GM19193 (cell line): ENCODE results near the gene RFPL3.

Source experiments
- POLR2A ChIP-seq: IDR thresholded peaks from 4 replicates; pipeline ENCODE4 v1.6.1; 2011; ENCODE audit not compliant: insufficient read depth, insufficient read length; ENCODE audit errors: extremely low read depth

The RFPL3 gene

DNA sequence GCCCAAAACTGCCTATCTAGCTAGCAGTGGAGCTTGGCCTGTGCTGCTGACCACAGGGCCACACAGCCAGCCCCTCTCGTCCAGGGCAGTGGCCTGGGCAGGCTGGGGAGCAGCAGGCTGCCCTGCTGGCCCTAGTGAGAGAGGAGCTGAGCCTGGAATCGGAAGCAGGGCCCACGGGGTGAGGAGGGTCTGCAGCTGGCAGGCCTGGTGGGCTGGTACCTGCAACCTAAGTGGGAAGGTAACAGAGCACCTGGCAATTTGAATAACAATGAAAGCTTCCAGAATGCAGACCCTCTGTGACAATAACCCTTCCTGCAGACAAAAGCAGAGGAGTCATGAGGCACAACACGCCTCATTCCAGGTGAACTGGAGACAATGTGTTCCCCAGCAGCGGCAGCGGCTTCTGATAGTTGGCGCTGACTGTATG is 31.8 kb upstream of the RFPL3 start:
- no peak for TF ChIP-seq POLR2A

DNA sequence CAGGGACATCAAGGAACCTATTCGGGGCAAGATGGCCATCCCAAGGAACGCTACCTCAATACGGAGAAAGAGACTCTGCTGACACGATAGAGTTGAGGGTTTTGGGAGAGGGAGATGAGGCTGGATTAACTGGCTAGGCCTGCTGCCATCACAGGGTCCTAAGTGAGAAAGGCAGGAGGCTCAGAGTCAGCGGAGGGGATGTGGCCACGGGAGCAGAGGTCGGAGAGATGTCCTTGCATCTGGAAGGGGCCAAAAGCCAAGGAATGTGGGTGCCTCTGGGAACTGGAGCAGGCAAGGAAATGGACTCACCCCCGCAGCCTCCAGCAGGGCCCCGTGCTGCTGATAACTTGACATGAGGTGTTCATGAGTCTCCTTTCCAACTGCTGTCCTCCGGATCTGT is 31.0 kb upstream of the RFPL3 start:
- no peak for TF ChIP-seq POLR2A

DNA sequence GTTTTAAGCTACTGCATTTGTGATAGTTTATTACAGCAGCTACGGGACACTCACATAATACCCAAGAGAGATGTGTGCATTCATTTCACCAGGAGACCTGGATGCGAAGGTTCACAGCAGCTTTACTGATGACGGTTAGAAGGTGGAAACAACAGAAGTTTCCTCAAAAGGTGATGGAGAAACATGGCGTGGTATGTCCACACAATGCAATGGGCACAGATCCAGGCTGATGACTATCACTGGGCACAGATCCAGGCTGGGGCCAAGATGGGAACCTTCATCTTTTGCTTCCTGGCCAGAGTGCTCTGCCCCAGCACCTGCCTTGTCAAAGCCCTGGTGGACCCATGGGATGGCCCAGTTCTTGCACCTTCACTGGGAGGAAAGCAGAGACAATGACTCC is 30.6 kb upstream of the RFPL3 start:
- no peak for TF ChIP-seq POLR2A

DNA sequence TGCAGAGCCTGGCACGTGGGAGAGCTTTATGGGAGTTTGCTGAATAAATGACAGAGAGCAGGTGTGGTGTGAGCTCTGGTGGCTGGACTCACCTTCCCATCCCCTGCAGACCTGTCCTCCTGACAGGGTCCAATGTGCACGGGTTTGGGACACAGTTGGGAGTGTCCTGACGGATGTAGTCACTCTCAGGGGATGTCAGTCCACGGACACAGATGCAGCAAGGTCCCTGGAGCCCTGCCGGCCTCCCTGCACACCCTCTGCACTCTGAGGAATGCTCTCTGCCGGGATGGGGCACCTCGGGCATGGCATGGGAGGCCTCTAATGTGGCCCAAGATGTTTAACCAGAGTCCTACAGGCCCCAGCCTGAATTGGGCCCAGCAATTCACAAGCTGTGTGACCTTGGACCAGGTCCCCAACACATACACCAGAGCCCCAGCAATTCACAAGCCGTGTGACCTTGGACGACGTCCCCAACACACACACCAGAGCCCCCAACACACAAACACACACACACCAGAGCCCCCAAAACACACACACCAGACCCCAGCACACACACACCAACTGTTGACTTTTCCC is 30.0 kb upstream of the RFPL3 start:
- TF ChIP-seq POLR2A, result no peak

DNA sequence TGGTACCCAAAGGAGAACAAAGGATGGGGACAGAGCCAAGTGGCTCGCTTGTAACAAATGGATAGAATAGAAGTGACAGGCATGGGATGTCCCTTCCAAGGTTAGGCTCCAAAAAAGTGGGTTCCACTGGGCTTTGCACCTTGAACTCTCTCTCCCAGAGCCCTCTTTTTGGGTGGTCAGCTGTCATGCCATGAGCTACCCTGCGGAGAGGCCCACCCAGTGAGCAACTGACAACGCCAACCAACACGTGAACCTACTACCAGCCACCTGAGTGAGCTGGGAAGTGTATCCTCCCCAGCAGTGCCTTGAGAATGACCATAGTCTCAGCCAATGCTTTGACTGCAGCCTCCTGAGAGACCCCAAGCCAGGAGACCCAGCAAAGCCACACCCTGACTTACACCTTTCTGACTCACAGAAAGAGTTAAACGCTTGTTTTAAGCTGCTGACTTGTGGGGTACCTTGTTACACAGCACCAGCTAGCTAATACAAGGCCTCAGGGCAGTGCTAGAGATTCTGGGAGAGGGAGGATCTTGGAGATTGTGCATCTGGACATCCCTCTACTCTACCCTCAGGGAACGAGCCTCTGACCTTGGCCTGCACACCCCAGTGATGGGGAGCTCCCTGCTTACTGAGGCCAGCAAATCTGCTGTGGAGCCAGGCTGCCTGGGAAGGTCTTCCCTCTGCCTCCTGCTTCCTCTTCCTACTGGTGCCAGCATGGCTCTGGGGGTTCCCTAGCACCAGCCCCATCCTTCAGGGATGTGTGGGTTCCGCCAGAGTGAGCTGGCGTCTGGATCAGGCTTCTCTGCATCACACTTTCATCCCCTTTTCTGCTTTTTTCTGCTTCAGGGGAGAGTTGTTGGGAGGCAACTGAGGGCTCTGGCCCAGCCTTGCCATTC is 29.1 kb upstream of the RFPL3 start:
- no peak for TF ChIP-seq POLR2A

DNA sequence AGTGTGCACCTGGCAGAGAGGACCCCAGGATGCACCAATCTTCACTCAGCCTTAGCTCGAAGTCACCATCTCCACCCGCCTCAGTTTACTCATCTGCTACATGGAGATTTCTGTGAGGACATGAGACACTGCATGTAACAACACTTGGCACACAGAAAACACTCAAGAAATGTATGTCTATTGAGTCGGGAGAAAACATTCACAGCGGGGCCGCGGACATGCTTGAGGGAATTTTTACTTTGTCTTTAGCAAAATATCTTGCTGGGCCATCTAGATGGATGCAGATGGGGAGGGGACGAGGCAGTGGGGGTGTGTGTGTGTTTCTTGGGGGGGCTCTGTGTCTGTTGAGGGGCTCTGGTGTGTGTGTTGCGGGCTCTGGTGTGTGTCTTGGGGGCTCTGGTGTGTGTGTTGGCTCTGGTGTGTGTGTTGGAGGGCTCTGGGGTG is 28.4 kb upstream of the RFPL3 start:
- no peak for TF ChIP-seq POLR2A

DNA sequence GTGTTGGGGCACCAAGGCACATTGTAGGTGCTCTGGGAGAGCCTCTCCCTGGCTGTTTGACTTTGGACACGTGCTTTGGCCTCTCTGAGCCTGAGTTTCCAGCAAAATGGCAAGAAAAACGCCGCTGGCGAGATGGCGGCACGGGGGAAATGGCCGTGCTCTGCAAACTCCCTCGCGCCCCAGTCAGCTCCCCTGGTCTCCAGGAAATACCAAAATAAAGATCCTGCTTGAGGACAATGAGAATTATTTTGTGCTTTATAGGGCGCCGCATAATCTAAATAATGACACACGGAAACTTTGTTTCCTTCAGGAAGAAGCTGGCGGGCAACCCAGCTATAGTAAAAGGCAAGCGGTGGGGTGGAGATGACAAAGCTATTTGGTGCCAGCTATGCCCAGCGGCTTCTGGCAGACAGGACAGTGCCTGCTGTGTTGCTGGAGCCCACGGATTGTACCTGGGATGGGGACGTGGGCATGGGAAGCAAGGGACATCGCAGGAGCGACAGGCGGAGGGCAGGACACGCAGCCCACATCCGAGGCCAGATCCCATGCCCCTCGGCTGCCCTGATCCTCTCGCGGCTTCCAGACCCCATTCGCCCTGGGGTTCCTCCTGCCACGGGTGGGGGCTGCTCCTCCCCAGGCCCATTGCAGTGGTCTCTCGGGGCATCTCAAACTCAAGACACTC is 26.3 kb upstream of the RFPL3 start:
- no peak for TF ChIP-seq POLR2A

DNA sequence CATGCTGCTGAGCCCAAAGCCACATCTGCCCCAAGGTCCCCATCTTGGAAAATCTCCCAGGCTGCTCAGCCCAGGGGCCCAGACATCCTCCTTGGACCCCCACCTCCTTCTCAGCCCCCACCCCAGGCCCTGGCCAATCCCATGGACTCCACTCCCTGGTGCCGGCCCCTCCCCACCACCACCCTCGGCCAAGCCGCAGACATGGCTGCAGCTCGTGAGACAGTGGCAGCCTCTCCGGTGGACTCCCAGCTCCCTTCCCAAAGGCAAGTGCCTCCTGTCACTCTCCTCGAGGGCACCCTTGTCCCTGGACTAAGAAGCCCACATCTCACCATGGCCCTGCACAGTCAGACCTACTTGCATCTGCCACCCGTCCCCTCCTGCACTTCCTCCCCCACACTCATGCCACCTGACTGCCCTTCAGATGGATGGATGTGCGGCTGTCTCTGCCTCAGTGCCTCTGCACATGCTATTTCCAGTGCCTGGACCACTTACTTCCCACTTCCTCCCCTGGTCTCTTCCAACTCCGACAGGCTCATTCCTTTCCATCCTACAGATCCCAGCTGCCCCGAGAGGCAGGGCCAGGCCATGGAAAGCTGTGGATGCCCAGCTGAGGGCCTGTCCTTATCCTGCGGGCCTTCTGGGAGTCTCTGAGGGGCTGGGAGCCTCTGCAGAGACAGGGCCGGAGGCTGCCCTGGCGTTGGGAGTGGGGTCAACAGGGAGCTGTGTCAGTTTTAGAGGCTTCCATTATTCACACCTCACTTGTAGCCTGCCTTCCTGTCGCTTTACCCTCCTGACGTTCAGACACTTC is 25.5 kb upstream of the RFPL3 start:
- TF ChIP-seq POLR2A, result no peak

DNA sequence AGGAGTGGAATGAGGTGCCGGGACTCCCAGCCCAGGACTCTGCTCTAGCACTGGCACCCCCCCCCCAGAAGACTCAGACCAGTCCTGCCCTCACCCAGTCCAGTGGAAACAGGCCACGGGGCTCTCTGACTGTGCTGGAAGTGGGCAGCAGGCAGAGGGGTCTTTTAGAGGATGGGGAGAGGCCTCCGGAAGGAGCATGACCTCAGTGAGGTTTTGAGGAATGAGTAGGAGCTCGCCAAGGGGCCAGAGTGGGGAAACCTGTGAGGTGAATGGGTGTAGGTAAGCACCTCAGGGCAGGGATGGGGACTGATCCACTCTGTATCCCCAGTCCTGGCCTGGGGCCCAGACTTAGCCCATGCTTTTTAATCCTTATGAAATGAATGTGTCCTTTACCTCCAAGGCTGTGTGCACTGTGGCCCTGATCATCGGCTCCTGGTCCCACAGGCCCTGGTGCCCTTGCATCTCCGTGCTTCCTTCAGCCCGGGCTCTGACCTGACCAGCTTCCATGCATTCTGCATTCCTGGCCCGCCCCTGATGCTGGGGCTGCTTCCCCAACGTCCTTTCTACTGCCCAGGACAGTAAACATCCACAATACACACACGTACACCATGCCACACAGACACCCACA is 24.4 kb upstream of the RFPL3 start:
- TF ChIP-seq POLR2A, result no peak

DNA sequence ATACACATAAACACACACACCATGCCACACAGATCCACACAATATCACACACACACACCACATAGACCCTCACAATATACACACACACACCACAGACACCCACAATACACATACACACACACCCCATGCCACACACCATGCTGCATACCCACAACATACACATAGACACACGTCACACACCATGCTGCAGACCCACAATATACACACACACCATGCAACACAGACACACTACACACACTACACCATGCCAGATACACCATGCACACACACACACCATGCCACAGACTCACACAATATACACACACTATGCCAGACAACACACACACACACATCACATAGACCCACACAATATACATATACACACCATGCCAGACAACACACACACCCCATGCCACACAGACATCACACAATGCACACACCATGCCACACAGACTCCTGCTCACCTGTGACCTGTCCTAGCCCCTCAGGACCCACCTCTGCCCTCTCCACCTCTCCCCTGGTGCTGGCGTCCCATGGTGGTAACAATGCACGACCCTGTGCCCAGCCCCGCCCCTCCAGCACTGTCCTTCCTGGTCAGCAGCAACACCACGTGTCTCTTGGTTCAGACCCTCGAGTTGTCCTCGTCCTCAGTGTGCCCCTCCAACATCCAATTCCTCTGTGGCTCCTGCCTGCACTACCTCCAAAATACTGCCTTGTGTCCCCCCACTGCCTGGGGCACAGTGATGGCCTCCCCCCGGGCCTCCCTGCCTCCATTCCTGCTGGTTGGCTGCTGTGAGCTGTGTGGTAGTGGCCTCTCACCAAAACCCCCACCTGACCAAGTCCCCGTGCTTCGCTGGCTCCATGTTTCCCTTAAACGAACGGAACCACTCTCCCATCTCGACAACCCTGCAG is 23.7 kb upstream of the RFPL3 start:
- no peak for TF ChIP-seq POLR2A

DNA sequence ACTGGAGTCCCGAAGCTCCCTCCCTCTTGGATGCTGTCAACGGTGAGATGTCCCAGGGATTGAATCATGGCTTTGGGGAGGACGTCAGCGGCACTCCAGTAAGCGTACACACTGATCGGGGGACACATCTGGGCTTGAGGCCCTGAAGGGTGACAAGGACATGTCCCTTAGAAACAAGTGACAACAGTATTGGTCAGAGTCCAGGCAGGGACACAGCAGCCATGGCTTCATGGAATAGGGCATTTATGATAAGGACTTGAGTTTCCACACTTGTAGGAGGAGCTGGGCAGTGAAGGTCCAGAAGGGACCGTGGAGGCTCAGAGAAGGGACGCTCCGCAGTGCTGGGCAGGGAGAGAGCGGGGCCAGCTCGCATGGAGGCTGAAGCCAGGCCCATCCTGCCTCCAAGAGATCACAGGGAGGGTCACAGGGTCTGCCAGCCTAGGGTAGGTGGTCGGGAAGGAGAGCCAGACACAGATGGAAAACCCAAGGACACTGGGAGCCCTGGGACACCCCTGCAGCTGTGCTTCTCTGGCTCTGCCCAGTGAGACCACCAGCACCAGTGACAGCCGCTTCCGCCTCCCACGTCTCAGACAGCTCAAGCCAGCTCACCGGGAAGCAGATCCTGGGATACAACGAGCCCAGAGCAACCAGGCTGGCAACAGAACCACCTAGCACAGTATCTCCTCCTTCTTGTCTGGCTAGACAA is 22.9 kb upstream of the RFPL3 start:
- TF ChIP-seq POLR2A, result no peak

DNA sequence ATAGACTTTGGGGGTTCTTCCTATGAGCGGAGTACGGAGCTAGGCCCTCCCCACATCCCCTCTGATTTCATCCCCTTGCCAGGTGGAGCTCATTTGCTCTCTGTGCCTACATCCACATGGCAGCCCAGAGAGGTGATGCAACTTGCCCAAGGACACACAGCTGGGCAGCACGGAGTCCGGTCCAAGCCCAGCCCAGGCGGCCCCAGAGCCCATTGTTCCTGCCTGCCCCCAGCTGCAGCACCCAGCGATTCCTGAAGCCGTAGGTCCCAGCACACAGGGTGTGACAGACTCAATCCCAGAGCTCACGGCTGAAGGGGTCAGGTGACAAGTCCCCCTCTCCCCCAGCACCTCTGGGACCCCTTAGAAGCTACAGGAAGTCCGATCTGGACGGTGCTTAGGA is 22.2 kb upstream of the RFPL3 start:
- TF ChIP-seq POLR2A, result no peak

DNA sequence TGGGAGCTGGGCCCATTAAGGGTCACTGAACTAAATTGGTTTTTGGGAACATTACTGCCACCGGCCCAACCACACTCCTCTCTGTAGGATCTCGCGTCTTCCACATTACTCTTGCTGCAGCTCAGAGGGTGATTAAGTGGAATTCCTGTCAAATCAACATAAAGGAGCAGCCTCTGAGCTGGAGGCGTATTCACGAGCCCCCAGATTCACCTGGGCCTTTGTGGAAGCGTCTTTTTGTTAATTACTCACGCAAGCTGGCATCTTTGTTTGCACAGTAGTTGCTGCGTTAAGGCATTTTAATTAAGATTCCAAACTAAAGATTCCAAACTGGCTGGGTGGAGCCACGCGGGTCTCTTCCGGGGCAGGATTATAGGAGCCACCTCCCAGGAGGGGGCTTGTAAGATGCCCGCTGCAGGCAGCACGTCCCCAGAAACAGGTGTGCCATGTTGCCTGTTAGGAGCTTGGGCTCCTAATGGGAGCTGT is 21.5 kb upstream of the RFPL3 start:
- TF ChIP-seq POLR2A, result no peak
